Measurements from ENCODE around the gene TBCD.

TBCD gene

DNA sequence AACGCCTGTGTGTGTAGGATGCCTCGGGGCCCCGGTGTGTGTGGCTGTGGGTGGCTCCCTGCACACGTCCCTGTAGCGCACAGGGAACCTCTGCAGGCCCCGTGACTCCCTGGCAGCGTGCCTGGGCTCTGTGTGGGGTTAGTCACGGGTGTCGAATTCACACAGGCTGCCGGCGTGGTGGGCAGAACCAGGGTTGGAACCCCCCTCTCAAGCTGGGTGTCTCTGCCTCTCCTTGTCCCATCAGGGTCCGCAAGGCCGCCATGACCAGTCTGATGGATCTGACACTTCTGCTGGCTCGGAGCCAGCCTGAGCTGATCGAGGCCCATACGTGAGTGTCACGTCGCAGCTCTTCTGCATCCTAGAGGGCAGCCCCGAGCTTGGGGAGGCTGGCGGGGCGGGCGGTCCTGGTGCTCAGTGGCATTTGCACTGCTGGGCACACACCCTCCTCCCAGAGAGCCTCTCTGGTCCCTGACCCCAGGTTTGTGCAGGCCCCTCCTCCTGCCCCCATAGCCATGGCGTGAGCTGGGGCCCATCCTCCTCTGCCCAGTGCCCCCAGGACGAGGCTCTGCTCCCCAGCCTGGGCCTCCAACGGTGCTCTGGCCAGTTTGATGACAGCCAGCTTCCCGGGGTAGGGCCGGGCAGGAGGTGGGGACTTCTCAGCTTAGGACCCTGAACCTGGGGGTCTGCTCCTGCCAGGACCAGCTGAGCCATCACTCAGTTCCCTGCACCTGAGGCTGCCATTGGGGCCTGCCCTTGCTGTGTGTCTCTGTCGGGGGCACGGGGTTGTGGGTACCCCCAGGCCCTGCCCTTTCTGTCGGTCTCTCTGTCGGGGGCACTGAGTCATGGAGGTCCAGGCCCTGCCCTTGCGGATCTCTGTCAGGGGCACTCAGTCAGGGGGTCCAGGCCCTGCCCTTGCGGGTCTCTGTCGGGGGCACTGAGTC, 176.1 kb downstream of the TBCD start:
- no peak for FAIRE-seq

GRCh38 chr17:82929011-82929622, 177.3 kb downstream of the TBCD start:
- FAIRE-seq = no peak

GRCh38 chr17:82929676-82930042, 177.8 kb downstream of the TBCD start:
- FAIRE-seq = no peak

GRCh38 chr17:82930043-82930923, 178.4 kb downstream of the TBCD start:
- no peak for FAIRE-seq

- FAIRE-seq = no peak
Observed at GRCh38 chr17:82930924-82931698, 179.2 kb downstream of the TBCD start.

- no peak for FAIRE-seq
Observed at GRCh38 chr17:82931699-82932517, 180.0 kb downstream of the TBCD start.

DNA sequence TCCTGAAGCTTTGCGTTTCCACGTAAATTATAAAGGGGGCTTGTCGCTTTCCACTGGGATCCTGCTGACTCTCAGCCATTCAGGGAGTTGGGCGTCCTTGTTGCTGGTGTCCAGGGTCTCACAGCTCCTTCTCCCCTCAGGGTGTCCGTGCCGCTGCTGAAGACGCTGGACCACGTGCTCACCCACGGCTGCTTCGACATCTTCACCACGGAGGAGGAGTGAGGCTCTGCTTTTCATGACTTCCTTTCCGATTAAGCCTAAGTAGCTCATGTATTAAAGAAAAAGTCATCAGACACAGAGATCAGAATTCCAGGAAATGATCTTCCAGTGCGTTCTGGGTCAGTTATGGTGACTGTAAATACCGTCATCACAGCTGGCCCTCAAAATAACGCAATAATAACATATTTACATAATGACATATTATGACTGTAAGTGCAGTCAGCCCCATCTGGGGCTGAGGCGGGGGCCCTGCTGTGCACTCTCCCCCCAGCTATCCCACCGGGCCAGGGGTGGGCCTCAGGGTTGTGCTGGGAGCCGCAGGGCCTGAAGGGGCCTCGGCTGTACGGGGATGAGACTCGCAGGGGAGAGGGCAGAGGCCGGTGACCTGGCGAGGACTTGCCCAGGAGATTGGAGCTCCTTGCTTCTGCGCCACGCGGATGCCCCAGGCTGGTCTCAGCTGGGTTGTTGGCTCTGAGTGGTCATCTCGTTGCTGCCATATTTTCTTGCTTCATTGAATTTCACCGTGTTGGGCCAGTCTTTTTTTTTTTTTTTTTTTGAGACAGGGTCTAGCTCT, 180.8 kb downstream of the TBCD start:
- no peak for FAIRE-seq

DNA sequence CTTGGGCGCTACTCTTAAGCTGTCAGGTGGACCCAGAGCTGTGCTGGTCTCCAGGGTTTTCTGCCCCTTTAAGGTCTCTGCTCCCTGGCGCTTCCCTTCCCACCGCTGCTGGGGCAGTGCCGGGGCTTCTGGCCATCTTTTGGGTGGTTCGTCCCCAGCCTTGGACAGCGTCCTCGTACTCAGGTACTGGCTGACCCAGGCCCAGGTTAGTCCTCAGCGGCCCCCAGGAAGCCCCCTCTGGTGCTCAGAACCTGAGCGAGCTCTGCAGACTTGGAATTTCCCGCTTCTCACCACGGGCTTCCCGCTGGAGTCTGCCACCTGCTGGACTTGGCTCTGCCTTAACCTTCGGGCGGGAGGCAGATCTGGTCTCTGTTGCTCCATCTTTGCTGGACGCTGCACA, 182.0 kb downstream of the TBCD start:
- FAIRE-seq = no peak

GRCh38 chr17:82935966-82936767, 184.3 kb downstream of the TBCD start:
- FAIRE-seq = no peak

- no peak for FAIRE-seq
Observed at GRCh38 chr17:82936768-82937171, 184.9 kb downstream of the TBCD start.

- FAIRE-seq = no peak
Observed at GRCh38 chr17:82937411-82938371, 185.8 kb downstream of the TBCD start.

- no peak for FAIRE-seq
Observed at GRCh38 chr17:82938486-82938872, 186.6 kb downstream of the TBCD start.

GRCh38 chr17:82938873-82939620, 187.2 kb downstream of the TBCD start:
- FAIRE-seq = no peak

DNA sequence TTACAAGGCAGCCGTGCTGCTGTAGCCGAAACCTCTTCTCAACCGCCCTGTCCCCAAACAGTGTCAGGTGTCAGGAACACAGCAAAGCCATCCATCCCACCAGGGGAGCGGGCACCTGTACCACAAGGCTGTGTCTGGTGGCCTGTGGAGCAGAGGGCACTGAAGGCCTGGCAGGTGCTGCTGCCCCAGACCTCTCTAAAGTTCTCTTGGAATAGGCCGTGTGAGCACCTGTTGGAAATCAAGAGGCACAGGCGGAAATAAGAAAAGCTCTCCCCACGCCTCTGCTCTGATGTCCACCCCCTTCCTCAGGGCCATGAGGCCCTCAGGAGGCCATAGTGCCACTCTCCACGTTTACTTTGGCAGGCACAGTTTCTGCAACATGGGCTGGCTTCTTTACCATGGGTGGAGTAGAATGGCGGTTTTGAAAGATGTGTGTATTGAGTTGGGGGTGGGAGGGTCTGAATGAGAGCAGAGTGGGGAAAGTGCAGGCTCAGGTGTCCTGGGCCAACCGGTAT, 187.8 kb downstream of the TBCD start:
- FAIRE-seq = no peak

DNA sequence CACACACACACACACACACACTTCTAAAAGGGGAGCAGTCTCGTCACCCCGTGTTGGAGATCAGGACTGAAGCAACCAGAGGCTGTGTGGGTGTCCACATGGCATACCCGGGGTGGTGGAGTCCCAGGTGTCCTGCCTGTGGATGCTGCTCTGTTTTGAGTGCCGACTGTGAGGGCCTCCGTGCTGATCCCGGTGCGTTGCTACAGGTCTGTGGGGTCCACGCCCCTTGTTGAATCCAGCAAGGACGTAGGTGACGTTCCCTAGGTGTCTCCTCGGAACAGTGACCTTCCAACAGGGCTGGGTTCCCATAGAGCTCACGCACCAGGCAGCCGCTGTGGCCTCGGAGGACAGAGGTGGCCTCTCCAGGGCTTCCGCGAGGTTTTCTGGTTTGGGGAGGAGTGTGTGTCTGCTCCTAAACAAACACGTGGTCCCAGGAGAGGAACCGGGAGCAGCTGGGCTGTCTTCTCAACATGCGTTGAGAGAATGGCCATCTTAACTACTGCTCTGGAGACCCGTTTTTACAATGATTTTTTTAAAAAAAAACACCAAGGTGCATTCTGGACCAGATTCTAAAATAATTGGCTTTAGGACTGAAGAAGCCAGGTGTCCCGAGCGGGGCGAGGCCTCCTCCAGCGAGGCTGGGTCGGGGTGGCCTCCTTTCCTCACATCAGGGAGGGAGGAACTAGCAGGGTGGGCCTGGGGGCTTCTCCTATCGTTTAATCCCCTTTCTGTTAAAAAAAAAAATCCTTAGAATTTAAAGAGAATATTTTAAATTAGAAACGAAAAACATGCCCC, 188.6 kb downstream of the TBCD start:
- FAIRE-seq = no peak
